Measurements from ENCODE around the gene PHACTR3. TPM values are rescaled to one million over a fixed set of nuclear protein-coding genes. Genes with fewer than 3 reads are reported as not detected.

PHACTR3 gene
- total and polyA plus RNA-seq, 2 of the 8 experiments (the other 6 are each of a cell fraction or from before 2014, with no cell fraction given) = 0.05 to 0.13 TPM

GRCh38 chr20:59559024-59559817, 45.1 kb upstream of the PHACTR3 start:
- Histone ChIP-seq H4K8ac (ENCODE audit: extremely low read depth, insufficient read depth, low read length) (no peak overlapping the region), H3K9ac (replicated peaks in 1 of 4; ENCODE audit: extremely low read depth in 1 of 4, low read depth in 3 of 4, low read length in 3 of 4) (no peak overlapping the region)
- CTCF ChIA-PET (ENCODE audit: partially characterized antibody) = no interaction called here

More at GRCh38 chr20:59559024-59559817, 45.1 kb upstream of the PHACTR3 start:
- H2BK20ac ChIP-seq (ENCODE audit: low read length) = no peak overlapping the region
- no peak overlapping the region for H2BK120ac ChIP-seq (replicated peaks; ENCODE audit: low read depth, low read length)
- DNase-seq (ENCODE audit: low read depth in 1 of 2, low spot score in 2 of 2) (no peak), FAIRE-seq (no peak)
- H2AFZ ChIP-seq (ENCODE audit: low read length) = no peak overlapping the region
- H3K9me3 ChIP-seq (ENCODE audit: insufficient read depth in 2 of 2, low read depth in 1 of 2, low read length in 1 of 2) = peaks cover 45 to 60% of the 10 kb centered on the region in 2 experiments; a peak in 3 of 4 replicates
- no peak overlapping the region for H2BK15ac ChIP-seq (ENCODE audit: low read length)
- POLR2A ChIA-PET (ENCODE audit: partially characterized antibody) = no interaction called here
- no peak overlapping the region for H3K4me3 ChIP-seq (ENCODE audit: extremely low read depth in 1 of 4, insufficient read depth in 2 of 4, low read depth in 3 of 4, low read length in 4 of 4)
- no peak overlapping the region for H3K4ac ChIP-seq (replicated peaks; ENCODE audit: insufficient read length, low read depth, low read length)
- 88% methylated on average over 13 of the region's 14 CpGs; no CpG with 5 or more reads in 1 of the 2 experiments for WGBS, 2 experiments (ENCODE audit: extremely low coverage in 1 of 2, insufficient coverage in 1 of 2, insufficient read length in 1 of 2, insufficient replicate concordance in 2 of 2, low coverage in 1 of 2, low lambda C conversion rate in 2 of 2, missing lambda C conversion rate in 1 of 2)
- peaks cover 0 to 1% of the 10 kb centered on the region in 2 experiments for H4K20me1 ChIP-seq (replicated peaks in 1 of 2; ENCODE audit: control insufficient read depth in 1 of 2, insufficient read depth in 2 of 2, low read length in 2 of 2)
- H3K36me3 ChIP-seq (ENCODE audit: control insufficient read depth in 2 of 4, insufficient read depth in 4 of 4, low read length in 3 of 4) = no peaks in the 10 kb centered on the region
- H3K4me1 ChIP-seq (replicated peaks in 1 of 4; ENCODE audit: control insufficient read depth in 3 of 4, insufficient read depth in 4 of 4, low read length in 3 of 4) = no peaks in the 10 kb centered on the region
- H2AK5ac ChIP-seq (ENCODE audit: low read depth, low read length) = no peak overlapping the region
- H3K27me3 ChIP-seq (replicated peaks in 1 of 4; ENCODE audit: control insufficient read depth in 3 of 4, extremely low read depth in 1 of 4, insufficient read depth in 3 of 4, low read length in 3 of 4) = no peaks in the 10 kb centered on the region
- no peak overlapping the region for H3K27ac ChIP-seq (ENCODE audit: low read depth, low read length)
- no peak overlapping the region for H2BK5ac ChIP-seq (ENCODE audit: low read depth, low read length)
- no peak overlapping the region for H3K14ac ChIP-seq (ENCODE audit: insufficient read length)
- no peak overlapping the region for H4K91ac ChIP-seq (replicated peaks; ENCODE audit: insufficient read length, low read length)
- no peak overlapping the region for H3K18ac ChIP-seq (ENCODE audit: extremely low read depth, low read length)
- H3K4me2 ChIP-seq (ENCODE audit: insufficient read depth in 1 of 2, low read depth in 2 of 2, low read length in 2 of 2) = no peak overlapping the region
- no peak overlapping the region for H4K5ac ChIP-seq (ENCODE audit: insufficient read length, low read depth, low read length)
- no peak overlapping the region for H3K23ac ChIP-seq (ENCODE audit: insufficient read length)
- H3K23me2 ChIP-seq (ENCODE audit: low read depth, low read length) = no peaks in the 10 kb centered on the region
- no peak overlapping the region for H3K56ac ChIP-seq (replicated peaks; ENCODE audit: insufficient read length, low read depth, low read length)
- H3K79me2 ChIP-seq (ENCODE audit: control insufficient read depth in 1 of 2, insufficient read depth in 2 of 2, low read length in 2 of 2) = no peaks in the 10 kb centered on the region
- TF ChIP-seq CTCF (IDR thresholded peaks at IDR 0.05; ENCODE audit: control extremely low read depth in 1 of 3, insufficient read depth in 1 of 3, low read depth in 1 of 3, low read length in 3 of 3) (no peak), CTBP2 (IDR thresholded peaks at IDR 0.05; ENCODE audit: borderline replicate concordance, insufficient read depth, insufficient read length, low read length) (no peak), ASH2L (IDR thresholded peaks at IDR 0.05; ENCODE audit: low read length) (no peak), EGR1 (IDR thresholded peaks at IDR 0.05; ENCODE audit: borderline replicate concordance, low read depth, low read length) (no peak), MAX (IDR thresholded peaks at IDR 0.05) (no peak), TEAD4 (IDR thresholded peaks at IDR 0.05; ENCODE audit: low read depth, low read length) (no peak), CHD1 (IDR thresholded peaks at IDR 0.05; ENCODE audit: low read depth, low read length) (no peak), JUND (IDR thresholded peaks at IDR 0.05; ENCODE audit: low read length) (no peak), HDAC6 (IDR thresholded peaks at IDR 0.05; ENCODE audit: low read depth, low read length) (no peak), PHF8 (conservative IDR thresholded peaks at IDR 0.05; ENCODE audit: low read depth, low read length) (no peak)
- H3K79me1 ChIP-seq (ENCODE audit: low read depth, low read length) = no peaks in the 10 kb centered on the region
- no peak overlapping the region for H2BK12ac ChIP-seq (ENCODE audit: low read depth, low read length)
